DOHH2 (cell line): Measurements from ENCODE around the gene CYP46A1.

Source experiments
- CTCF ChIP-seq: fragments of 200-600 bp; sonication (generic); IDR thresholded peaks from one replicate; pipeline ENCODE4 v1.5.1; 2014; ENCODE audit warnings: antibody characterized with exemption, mild to moderate bottlenecking, low read depth, low read length; ENCODE audit not compliant: poor library complexity, severe bottlenecking
- EZH2phosphoT487 ChIP-seq: fragments of 200-600 bp; sonication (generic); IDR thresholded peaks from 2 replicates; pipeline ENCODE4 v1.6.1; 2017; ENCODE audit warnings: borderline replicate concordance, mild to moderate bottlenecking, antibody characterized with exemption, low read length, moderate library complexity, mixed read lengths

- TF ChIP-seq CTCF (no peak), EZH2phosphoT487 (no peak)
Measured at GRCh38 chr14:99747167-99747566, 63.1 kb downstream of the CYP46A1 start.
